COLO829 (cell line): ENCODE results near the gene FMN1.
"Not testable (repeated sequence)": the region's sequence is repeated elsewhere in the genome, so short reads cannot be mapped to it uniquely, and the experiment has no call there.

Experiments
- DNase-seq: peaks from one replicate; pipeline ENCODE4 v3.0.0; 2012; ENCODE audit warnings: low spot score

Gene FMN1

GRCh38 chr15:32967521-32967920 is 227.0 kb downstream of the FMN1 start:
- DNase-seq: no peak

GRCh38 chr15:32966512-32966911 is 228.0 kb downstream of the FMN1 start:
- DNase-seq: no peak

- DNase-seq: no peak
Observed at GRCh38 chr15:32965897-32966296, 228.6 kb downstream of the FMN1 start.

GRCh38 chr15:32959077-32959476 is 235.4 kb downstream of the FMN1 start:
- DNase-seq: no peak

- no peak for DNase-seq
Observed at GRCh38 chr15:32957219-32957618, 237.3 kb downstream of the FMN1 start.

GRCh38 chr15:32956711-32957110 is 237.8 kb downstream of the FMN1 start:
- DNase-seq: no peak

GRCh38 chr15:32956006-32956405 is 238.5 kb downstream of the FMN1 start:
- peak; percentile 27 for DNase-seq

- no peak for DNase-seq
Observed at GRCh38 chr15:32953533-32953910, 241.0 kb downstream of the FMN1 start.

- DNase-seq: no peak
Observed at GRCh38 chr15:32952901-32953532, 241.5 kb downstream of the FMN1 start.

GRCh38 chr15:32951736-32952464 is 242.6 kb downstream of the FMN1 start:
- DNase-seq: peak; percentile 21

GRCh38 chr15:32950051-32950450 is 244.5 kb downstream of the FMN1 start:
- DNase-seq: not testable (repeated sequence)

- no peak for DNase-seq
Observed at GRCh38 chr15:32946210-32946609, 248.3 kb downstream of the FMN1 start.

GRCh38 chr15:32944431-32944830 is 250.1 kb downstream of the FMN1 start:
- no peak for DNase-seq

GRCh38 chr15:32943711-32944110 is 250.8 kb downstream of the FMN1 start:
- no peak for DNase-seq

- DNase-seq: no peak
Observed at GRCh38 chr15:32942401-32942841, 252.1 kb downstream of the FMN1 start.

GRCh38 chr15:32941823-32942222 is 252.7 kb downstream of the FMN1 start:
- no peak for DNase-seq

- DNase-seq: no peak
Observed at GRCh38 chr15:32936976-32937375, 257.5 kb downstream of the FMN1 start.

GRCh38 chr15:32936283-32936918 is 258.1 kb downstream of the FMN1 start:
- no peak for DNase-seq

GRCh38 chr15:32935139-32935538 is 259.4 kb downstream of the FMN1 start:
- no peak for DNase-seq

GRCh38 chr15:32933236-32933635 is 261.3 kb downstream of the FMN1 start:
- no peak for DNase-seq

GRCh38 chr15:32928876-32929275 is 265.6 kb downstream of the FMN1 start:
- DNase-seq: no peak

GRCh38 chr15:32927124-32927523 is 267.4 kb downstream of the FMN1 start:
- DNase-seq: no peak

- no peak for DNase-seq
Observed at GRCh38 chr15:32923176-32923575, 271.3 kb downstream of the FMN1 start.
